Mucosa of stomach (tissue), 1 donor: Measurements from ENCODE around the gene PCP2.
"Not testable (repeated sequence)": the region's sequence is repeated elsewhere in the genome, so short reads cannot be mapped to it uniquely, and the experiment has no call there.

Experiments used
- H3K27me3 ChIP-seq: one replicate; pipeline ENCODE4 v1.7.0; 2013; ENCODE audit warnings: mild to moderate bottlenecking, low read length; ENCODE audit not compliant: control insufficient read depth, insufficient read depth
- H3K36me3 ChIP-seq: one replicate; pipeline ENCODE4 v1.7.0; 2013; ENCODE audit warnings: low read length; ENCODE audit not compliant: control insufficient read depth, insufficient read depth
- H3K4me1 ChIP-seq: one replicate; pipeline ENCODE4 v1.7.0; 2013; ENCODE audit warnings: mild to moderate bottlenecking, low read length; ENCODE audit not compliant: control insufficient read depth, insufficient read depth
- H3K4me3 ChIP-seq: one replicate; pipeline ENCODE4 v1.7.0; 2013; ENCODE audit warnings: low read length
- H3K9ac ChIP-seq: one replicate; pipeline ENCODE4 v1.7.0; 2013; ENCODE audit warnings: mild to moderate bottlenecking, low read length, moderate library complexity
- H3K9me3 ChIP-seq: one replicate; pipeline ENCODE4 v1.7.0; 2013; ENCODE audit warnings: mild to moderate bottlenecking, low read length, moderate library complexity; ENCODE audit not compliant: control insufficient read depth
- donor health status: Pancreatic carcinoma.

The PCP2 gene

GRCh38 chr19:7643629-7644549 is 10.4 kb upstream of the PCP2 start:
- H3K36me3 ChIP-seq, result peaks cover 11% of the 10 kb centered on the region

GRCh38 chr19:7643031-7643415 is 9.5 kb upstream of the PCP2 start:
- Histone ChIP-seq H3K36me3 (peaks cover 11% of the 10 kb centered on the region), H3K9ac (no peak overlapping the region), H3K4me1 (peaks cover under 1% of the 10 kb centered on the region), H3K27me3 (no peaks in the 10 kb centered on the region), H3K4me3 (no peak overlapping the region), H3K9me3 (no peaks in the 10 kb centered on the region)

More at GRCh38 chr19:7643629-7644549, 10.4 kb upstream of the PCP2 start:
- H3K4me1 ChIP-seq, H3K9me3 ChIP-seq, H3K4me3 ChIP-seq, H3K9ac ChIP-seq, H3K27me3 ChIP-seq: not testable (repeated sequence)

GRCh38 chr19:7642295-7643030 is 8.9 kb upstream of the PCP2 start:
- H3K9me3 ChIP-seq, result no peaks in the 10 kb centered on the region
- H3K4me3 ChIP-seq, result no peak overlapping the region
- peaks cover 6% of the 10 kb centered on the region for H3K4me1 ChIP-seq
- peaks cover 11% of the 10 kb centered on the region for H3K36me3 ChIP-seq
- H3K27me3 ChIP-seq, result no peaks in the 10 kb centered on the region
- no peak overlapping the region for H3K9ac ChIP-seq

GRCh38 chr19:7641290-7642276 is 8.1 kb upstream of the PCP2 start:
- H3K9me3 ChIP-seq, result no peaks in the 10 kb centered on the region
- no peak overlapping the region for H3K9ac ChIP-seq
- H3K4me1 ChIP-seq, result peaks cover 8% of the 10 kb centered on the region
- H3K36me3 ChIP-seq, result peaks cover 11% of the 10 kb centered on the region
- no peaks in the 10 kb centered on the region for H3K27me3 ChIP-seq
- H3K4me3 ChIP-seq, result no peak overlapping the region

GRCh38 chr19:7640803-7641202 is 7.3 kb upstream of the PCP2 start:
- H3K4me1 ChIP-seq, result peaks cover 8% of the 10 kb centered on the region

GRCh38 chr19:7639863-7640348 is 6.4 kb upstream of the PCP2 start:
- no peaks in the 10 kb centered on the region for H3K9me3 ChIP-seq
- peaks cover 8% of the 10 kb centered on the region for H3K4me1 ChIP-seq
- no peak overlapping the region for H3K9ac ChIP-seq
- H3K27me3 ChIP-seq, result no peaks in the 10 kb centered on the region
- no peak overlapping the region for H3K4me3 ChIP-seq
- H3K36me3 ChIP-seq, result peaks cover 11% of the 10 kb centered on the region

More at GRCh38 chr19:7640803-7641202, 7.3 kb upstream of the PCP2 start:
- Histone ChIP-seq H3K36me3 (peaks cover 11% of the 10 kb centered on the region), H3K9ac (no peak overlapping the region), H3K9me3 (no peaks in the 10 kb centered on the region), H3K27me3 (no peaks in the 10 kb centered on the region), H3K4me3 (no peak overlapping the region)

- H3K4me1 ChIP-seq, result peaks cover 8% of the 10 kb centered on the region
- H3K36me3 ChIP-seq, result peaks cover 11% of the 10 kb centered on the region
- no peak overlapping the region for H3K9ac ChIP-seq
- no peaks in the 10 kb centered on the region for H3K27me3 ChIP-seq
- H3K4me3 ChIP-seq, result no peak overlapping the region
- no peaks in the 10 kb centered on the region for H3K9me3 ChIP-seq
These were observed 5.4 kb upstream of the PCP2 start for GRCh38 chr19:7638802-7639465.

- peaks cover 11% of the 10 kb centered on the region for H3K36me3 ChIP-seq
- H3K9ac ChIP-seq, result peak overlapping the region; percentile 93
- H3K4me1 ChIP-seq, result peaks cover 8% of the 10 kb centered on the region
- H3K27me3 ChIP-seq, result no peaks in the 10 kb centered on the region
- H3K4me3 ChIP-seq, result peak overlapping the region; percentile 88
- no peaks in the 10 kb centered on the region for H3K9me3 ChIP-seq
These were observed 4.1 kb upstream of the PCP2 start for GRCh38 chr19:7637374-7638256.

- Histone ChIP-seq H3K9me3 (no peaks in the 10 kb centered on the region), H3K4me1 (peaks cover 8% of the 10 kb centered on the region), H3K9ac (peak within 1 kb of the TSS; percentile 93), H3K27me3 (no peaks in the 10 kb centered on the region), H3K36me3 (peaks cover 11% of the 10 kb centered on the region), H3K4me3 (peak within 1 kb of the TSS; percentile 88)
These were observed 3.3 kb upstream of the PCP2 start, which contains the start of gene STXBP2 for GRCh38 chr19:7636691-7637373. STXBP2 (plus strand) TSS chr19:7637110; CDS start chr19:7637150, 40 bp downstream.

- no peak overlapping the region for H3K9ac ChIP-seq
- peaks cover 11% of the 10 kb centered on the region for H3K36me3 ChIP-seq
- no peak overlapping the region for H3K4me3 ChIP-seq
- H3K27me3 ChIP-seq, result no peaks in the 10 kb centered on the region
- H3K4me1 ChIP-seq, result peaks cover 8% of the 10 kb centered on the region
- no peaks in the 10 kb centered on the region for H3K9me3 ChIP-seq
These were observed 2.8 kb upstream of the PCP2 start for GRCh38 chr19:7636317-7636690.
